HG03095 (cell line): ENCODE results near the gene ADH7.

Experiments
- ATAC-seq: cut with Tn5 transposase; IDR thresholded peaks from one replicate; pipeline ENCODE4 v1.9.1; 2021; ENCODE audit warnings: moderate library complexity; ENCODE audit not compliant: unreplicated experiment

The ADH7 gene

DNA sequence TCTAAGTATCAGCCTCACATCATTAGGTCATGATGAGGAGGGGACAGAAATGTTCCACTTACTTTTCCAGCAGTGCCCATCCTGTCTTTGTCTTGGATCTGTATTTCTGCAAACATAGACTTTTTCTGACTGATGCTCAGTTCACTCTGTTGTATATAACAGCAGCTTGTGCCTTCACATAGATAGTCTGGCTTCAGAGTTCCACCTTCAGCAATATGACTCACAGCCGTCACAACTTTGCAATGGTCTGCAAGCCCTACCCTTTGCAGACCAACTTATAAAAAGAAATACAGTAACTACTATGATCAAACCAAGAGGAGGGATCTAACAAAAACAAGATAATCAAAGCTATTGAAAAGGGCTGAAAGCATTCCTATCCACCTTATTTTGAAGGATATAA lies at the start of gene ADH7:
Gene ADH7, minus strand, starts transcription at position 189 of the 400 bp plus-strand sequence. Its CDS starts 109 bp downstream, at position 80.
- no peak for ATAC-seq

DNA sequence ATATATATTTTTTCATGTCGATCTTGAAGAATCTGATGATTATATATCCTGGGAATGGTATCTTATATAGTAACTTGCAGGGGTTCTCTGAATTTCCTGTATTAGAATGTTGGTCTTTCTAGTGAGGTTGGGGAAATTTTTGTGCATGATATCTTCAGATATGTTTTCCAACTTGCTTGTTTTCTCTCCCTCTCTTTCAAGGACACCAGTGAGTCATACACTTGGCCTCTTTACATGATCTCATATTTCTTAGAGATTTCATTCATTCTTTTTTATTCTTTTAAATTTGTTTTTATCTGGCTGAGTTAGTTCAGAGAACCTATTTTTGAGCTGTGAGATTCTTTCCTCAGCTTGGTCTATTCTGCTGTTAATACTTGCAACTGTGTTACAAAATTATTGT lies 48.5 kb upstream of the ADH7 start:
- ATAC-seq: no peak

DNA sequence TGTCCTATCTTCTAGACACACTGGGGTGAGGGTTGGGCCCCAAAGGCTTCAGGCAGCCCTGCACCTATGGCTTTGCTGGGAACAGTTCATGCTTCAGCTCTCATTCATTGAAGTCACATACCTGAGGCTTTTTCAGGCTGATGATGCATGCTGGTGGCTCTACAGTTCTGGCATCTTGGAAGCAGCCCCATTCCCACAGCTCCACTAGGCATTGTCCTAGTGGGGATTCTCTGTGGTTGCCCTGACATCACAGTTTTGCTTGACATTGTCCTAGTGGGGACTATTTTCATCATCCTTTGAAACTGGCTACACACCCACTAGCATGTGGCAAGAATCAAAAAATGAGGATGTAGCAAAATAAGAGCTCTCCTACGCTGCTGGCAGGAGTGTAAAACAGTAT lies 38.0 kb upstream of the ADH7 start:
- ATAC-seq: no peak

DNA sequence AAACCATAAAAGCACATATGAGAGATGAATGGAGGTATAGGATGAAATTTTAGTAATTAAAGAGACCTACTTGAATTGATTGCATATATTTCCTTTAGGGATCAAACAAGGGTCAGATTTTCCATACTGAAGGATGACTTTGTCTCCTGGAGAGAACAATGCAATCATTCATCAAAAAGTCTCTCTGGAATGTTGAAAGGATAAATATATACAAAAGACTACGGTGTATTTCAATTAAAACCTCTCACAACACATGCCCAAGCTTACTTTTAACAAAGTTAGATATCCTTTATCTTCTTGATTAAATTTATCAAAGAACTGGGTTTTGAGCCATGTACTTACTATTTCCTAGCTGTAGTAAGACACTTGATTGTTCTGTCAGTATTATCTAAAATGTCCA lies 36.8 kb upstream of the ADH7 start:
- no peak for ATAC-seq

DNA sequence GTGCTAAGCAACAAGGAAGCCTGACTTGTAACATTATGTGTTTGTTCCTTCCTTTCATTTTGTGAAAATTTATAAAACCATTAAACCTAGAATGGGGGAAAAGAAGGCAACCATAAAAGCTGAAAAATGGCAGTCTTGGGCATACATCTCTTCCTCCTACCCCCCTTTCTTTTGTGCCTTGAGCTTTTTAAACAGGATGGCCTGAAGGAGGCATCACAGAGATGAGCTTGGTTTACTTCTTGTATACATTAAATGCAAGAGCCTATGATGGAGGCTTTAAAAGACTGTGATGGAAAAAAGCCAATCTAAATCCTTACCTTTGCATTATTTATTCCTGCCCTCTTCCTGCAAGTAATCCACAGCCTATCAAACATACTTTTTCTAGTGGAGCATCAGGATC lies 36.2 kb upstream of the ADH7 start:
- no peak for ATAC-seq

DNA sequence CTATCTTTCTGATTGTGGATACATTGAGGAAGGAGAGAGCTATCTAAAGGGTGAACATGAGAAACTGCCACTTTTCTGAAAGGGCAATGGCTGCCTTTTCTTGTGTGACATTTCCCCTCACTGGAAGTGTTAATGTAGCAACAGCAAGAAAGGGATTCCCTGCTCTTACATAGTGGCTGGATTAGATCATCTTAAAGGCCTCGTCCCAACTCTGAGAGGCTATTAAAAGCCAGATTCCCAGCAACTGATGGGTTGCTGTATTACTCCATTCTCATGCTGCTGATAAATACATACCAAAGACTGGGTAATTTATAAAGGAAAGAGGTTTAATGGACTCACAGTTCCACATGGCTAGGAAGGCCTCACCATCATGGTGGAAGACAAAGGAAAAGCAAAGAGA lies 33.7 kb upstream of the ADH7 start:
- no peak for ATAC-seq

DNA sequence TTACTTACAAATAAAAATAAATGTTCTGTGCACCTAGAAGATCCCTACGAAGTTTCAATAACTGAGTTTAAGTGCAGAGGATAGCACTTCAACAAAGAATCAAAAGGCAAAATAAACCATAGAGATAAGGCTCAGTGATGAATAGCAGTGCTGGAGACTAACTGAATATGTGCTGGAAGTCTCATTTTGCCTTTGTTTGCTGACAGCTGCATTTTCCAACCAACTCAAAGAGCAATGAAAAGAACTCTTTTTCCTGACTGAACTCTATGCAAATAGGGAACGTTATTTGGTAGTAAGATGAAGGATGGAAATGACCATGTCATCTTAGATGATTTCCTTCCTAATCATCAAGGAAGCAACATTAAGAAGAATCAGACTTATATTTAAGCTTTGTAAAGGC lies 32.7 kb upstream of the ADH7 start:
- ATAC-seq: no peak

DNA sequence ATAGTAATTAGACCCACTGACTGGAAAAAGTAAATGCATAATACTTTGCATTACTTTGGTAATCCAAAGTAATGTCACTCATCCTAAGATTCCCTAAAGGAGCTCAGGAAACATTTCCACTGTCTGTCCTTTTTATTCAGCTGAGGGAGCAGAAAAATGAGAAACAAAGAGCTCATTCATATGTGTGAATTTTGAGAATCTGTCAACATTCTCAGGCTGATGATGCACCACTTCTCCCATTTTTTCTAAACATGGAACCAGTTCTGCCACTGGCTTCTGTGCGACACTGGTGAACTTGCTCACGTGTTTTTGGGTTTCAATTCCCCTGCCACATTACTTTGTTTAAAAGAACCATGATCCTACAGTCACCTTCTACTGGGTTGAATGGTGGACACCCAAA lies 28.4 kb upstream of the ADH7 start:
- ATAC-seq: no peak

DNA sequence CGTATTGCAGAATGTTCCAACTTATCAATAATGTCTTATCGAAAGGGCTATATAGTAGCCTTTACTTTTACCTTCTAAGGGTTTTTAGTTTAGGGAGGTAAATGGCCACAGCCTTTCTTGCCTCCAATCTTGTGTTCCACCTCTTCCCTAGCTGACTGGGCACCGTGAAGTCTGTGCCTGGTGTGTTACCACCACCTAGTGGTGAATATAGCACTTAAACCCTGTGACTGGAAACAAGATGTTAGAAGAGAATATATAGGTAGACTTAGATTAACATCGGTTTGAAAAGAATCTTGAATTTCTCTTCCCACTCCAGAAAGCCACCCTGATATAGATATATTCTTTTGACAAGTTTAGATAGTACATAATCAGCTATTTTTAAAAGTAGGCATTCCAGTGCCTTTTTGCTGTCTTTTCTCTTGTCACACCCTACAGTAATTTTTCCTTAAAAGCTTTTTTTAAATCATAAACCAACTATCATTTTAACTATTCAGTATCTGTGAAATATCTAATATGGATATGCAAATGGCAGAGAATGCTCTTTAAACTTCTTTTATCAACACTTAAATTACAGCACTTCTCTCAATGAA lies 27.8 kb upstream of the ADH7 start:
- ATAC-seq: peak; percentile 96

DNA sequence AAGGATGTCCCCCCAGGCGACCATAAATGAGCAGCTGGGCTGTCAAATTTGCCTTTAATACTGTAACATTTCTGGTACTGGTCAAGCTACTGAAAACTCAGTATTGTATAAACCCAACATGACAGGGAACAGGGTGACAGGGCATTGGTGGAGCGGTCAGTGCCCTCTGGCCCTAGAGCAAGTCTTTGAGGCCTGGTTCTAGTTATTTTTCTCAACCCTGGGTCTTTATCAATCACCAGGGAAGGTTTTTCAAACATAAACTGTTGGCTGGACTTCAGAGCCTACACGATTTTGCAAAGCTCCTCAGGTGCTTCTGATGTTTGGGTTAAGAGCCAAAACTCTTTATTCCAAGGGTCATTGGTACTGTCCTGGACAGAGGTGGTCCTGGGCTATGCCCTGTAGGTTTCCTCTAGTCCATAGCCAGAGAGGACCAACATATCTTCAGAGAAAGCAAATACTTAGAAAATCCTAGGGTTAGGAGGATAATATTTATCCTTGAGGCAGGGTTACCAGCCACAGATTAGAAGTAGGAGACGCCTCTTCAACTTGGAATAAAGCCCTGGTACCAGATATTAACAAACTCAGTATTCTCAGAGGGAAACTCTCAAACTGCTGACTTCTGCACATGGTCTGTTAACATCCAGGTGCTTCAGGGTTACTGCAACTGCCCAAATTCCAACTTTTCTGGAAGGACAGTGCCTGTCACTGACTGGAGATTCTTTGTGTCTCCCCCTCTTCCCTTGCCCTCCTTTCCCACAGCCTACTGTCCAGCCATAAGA lies 26.7 kb upstream of the ADH7 start:
- no peak for ATAC-seq

DNA sequence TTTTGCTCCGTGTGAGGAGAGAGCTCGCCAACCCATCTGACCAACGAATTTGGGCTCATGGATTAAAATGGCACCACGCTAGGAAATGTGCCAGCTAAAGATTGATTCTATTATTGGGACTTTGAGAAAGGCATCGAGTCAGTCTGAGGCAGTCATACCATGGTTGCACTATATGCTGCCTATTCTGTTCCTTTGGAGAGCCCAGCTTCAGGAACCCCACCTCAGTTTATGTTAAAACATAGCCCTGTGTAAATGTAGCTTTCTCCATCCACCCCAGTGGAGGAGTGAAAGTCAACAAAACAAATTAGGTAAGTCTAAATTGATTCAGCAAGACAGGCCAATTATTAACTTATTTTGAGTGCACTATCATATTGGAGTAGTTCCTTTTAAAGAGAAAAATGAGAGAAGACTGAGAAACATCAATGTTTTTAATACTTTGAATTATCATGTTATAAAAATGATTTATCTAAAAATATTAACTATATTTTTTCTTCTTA lies 24.5 kb upstream of the ADH7 start:
- ATAC-seq: no peak

DNA sequence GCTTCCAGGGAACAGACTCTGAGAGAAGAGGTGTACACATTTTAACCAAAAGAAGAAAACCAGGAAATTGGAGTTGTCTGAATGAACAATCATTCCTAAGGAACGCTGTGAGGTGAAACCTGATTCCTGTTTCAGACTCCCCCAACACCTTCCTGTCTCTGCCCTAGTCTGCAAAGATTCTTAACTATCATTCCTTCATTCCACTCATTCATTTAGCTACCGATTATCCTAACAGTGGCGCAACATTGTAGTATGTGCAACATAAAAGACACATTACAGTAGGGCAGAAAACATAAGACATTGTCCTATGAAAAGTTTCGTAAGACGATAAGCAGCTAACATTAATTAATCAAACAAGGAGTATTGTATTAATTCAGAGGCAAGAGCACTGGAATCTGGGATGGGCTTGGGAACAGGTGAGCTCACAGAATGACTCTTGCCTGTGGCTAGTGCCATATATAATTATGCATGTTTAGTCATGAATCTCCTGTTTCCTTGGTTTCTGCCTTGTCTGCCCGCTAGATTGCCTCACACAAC lies 23.8 kb upstream of the ADH7 start:
- ATAC-seq: no peak

DNA sequence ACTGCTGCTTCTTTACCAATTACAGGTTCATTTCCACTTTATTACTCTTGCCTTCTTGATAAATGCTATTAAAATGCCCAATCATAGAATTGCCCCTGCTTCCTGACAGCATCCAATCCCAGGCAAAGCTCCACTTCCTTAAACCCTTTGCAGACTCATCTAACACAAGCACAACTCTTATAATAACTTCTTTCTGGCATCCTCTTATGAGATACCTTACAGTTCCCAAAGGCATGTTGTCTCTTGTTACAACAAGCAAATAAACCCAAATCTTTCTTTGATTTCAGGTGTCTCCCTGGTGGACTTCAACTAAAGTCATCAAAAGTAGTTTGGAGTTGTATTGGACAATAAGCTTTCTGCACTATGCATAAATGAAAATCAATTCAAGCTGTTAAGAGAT lies 22.5 kb upstream of the ADH7 start:
- no peak for ATAC-seq

DNA sequence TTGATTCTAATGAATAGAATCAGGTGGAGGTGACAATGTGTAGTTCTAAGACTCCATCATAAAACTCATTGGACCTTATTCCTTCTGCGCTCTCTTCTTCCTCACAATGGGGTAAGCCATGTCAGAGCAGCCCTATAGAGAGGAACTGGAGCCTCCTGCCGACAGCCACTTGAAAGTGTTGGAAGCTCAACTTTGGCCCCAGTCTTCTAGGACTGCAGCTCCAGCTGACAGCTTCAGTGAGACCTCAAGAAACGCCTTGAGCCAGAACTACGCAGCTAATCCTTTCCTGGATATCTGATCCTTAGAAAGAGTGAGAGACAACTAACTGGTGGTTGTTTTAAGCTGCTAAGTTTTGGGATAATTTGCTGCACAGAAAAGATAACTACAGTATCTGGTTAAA lies 22.1 kb upstream of the ADH7 start:
- ATAC-seq: no peak

DNA sequence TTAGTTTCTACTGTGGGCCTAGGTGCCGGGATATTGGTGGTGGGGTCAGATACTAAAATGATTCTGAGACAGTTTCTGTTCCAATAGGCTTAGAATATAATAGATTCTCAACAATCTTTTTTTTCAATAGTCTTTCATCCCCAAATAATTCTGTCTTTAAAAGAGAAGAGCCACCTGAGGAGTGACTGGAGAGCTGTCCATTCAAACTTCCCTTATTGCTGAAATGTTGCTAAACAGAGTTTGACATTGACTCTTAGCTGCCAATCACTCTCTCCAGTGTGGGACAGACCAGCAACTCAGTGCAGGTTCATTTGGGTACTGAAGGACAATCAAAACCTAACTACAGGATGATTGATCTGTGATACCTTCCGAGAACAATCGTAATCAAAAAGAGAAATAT lies 12.4 kb upstream of the ADH7 start:
- peak; percentile 18 for ATAC-seq

DNA sequence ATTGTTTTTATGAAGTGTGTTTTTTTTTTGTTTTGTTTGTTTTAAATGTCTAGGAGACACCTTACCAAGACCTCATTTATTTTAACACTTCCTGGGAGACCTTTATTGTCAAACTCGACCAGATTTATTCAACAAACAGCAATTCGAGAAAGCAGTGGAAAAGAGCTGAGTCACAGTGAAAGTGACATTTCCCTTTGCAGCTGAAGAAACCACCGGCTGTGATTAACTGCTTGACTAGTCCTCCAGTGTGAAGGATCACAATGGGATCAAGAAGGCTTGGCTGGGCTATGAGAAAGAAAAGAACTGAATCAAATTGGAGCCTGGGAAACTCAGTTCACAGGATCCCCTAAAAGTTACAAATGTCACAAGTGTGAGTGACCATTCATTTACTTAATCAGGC lies 11.9 kb upstream of the ADH7 start:
- peak; percentile 93 for ATAC-seq

DNA sequence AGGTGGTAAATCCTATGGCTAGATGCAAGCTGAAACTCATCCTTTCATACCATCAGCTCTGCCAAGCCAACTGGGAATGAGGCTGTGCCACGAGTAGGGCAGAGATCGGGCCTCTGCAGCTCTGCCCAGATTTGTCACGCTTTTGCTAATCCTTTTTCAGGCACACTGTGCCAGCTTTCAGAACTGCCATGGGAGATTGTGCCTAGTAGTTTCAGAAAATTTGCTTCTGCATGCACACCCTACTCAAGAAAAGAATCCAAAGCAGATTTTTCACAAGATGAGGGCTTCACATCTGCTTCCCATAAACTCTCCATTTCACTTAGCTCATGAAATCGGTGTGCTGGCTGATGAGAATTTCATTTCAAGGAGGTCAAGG lies 3.3 kb upstream of the ADH7 start:
- no peak for ATAC-seq

DNA sequence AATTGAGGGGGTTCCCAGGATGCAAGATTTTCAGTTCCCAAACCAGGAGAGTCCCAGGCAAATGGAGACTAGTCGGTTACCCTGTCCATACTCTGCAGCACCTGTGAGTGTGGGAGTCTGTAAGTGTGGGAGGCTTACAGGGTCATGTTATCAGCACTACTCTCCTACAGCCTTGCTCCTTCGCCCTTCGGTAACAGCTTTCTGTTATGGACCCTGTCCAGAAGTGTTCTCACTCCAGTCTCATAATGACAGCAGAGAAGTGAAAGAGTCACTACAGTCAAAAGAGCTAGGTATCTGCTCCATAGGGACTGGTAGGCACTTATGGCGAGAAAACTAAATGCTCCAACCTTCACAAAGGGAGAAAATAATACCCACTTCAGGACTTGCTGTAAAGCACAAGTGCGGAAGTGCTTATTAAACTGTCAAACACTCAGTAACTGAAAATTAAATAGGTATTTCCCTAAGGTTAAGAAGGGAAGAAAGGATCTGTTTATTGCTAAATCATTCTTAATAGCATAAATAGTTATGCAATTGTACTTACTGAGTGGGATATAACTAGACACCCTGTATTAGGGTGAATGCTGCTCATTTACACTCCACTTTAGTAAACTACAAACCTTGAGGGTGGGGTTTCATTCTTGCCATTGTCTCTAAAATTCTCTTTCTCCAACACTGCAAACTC lies 2.7 kb upstream of the ADH7 start:
- no peak for ATAC-seq

DNA sequence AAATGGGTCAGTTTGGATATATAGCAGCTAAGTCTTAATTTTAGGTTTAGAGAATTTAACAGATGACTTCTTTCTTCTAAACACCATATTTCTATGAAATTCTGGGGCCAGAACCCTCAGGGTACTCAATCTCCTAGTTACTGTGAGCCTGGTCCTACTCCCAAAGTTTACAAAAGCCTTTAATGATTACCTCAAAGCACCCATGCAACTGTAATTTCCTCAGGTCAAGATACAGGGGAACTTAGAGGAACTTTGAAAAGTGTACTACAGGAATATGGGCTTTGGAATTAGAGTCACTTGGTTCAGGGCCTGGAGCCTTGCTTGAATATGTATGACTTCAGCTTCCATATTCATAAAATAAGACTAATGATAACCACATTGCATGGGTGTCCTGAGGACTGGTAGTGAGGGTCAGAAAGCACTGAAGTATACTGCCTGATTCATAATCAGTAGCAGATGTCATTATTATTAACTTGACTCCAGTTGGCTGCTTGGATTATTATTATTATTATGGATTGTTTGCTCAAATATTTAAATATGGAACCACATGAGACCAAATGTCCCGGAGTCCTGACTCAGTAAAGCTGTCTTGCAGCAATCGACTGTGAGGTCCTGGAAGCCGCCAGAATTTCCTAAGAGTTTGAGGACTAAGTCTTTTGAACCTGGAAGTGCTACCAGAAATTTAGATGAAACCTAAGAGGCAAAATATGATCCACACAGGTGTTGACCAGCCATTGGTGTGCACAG lies 2.0 kb upstream of the ADH7 start:
- ATAC-seq: no peak

DNA sequence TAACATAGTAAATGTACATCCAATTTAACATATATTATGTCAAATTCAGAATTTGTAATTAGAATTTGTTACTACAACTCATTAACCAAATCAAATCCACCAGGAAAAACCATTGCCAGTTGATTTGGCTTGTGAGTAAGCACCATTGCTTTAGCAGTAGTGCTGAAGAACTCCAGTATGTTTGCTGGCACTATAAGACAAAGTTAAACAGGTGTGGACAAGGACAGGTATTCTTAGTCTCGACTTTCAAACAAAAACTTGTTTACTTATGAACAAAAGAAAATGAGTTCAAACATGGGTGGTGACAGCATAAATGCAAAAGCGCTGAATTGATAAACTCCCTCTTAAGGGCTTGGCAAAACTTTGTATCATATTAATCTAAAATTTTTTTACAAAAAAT lies 1.3 kb upstream of the ADH7 start:
- no peak for ATAC-seq

DNA sequence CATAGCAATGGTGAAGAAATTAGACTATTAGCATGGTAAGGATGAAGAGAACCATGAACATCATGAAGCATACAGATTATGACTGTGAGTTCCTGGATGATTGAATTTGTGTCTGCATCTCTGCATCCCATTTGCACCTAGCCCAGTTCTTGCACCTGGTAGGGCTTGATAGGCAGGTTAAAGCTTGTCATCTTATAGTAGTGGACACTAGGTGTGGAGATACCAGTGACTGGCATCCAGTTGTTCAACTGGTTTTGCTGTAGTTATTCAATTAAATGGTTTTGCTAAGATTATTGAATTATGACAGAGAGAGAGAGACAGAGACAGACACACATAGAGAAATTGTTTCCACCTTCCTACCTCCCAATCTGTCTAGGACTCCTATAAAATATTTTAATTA lies 5.0 kb downstream of the ADH7 start:
- ATAC-seq: no peak
